ENCODE data around the gene DNAH14.
"Not testable (repeated sequence)": the region's sequence is repeated elsewhere in the genome, so short reads cannot be mapped to it uniquely, and the experiment has no call there.

DNAH14 gene

GRCh38 chr1:225329041-225329440, 399.6 kb downstream of the DNAH14 start:
- no peak for DNase-seq
- Histone ChIP-seq H3K27me3 (ENCODE audit: insufficient read depth, low read depth, severe bottlenecking) (no peaks in the 10 kb centered on the region), H3K4me3 (ENCODE audit: low read depth, low read length) (no peak overlapping the region), H3K9me3 (ENCODE audit: severe bottlenecking) (no peaks in the 10 kb centered on the region), H3K36me3 (no peaks in the 10 kb centered on the region), H3K27ac (no peak overlapping the region)
- no peak for TF ChIP-seq CTCF (IDR thresholded peaks at IDR 0.05; ENCODE audit: low read depth, low read length)

- H3K27me3 ChIP-seq (ENCODE audit: insufficient read depth, low read depth, severe bottlenecking); H3K36me3 ChIP-seq; H3K27ac ChIP-seq; H3K4me3 ChIP-seq (ENCODE audit: low read depth, low read length); H3K9me3 ChIP-seq (ENCODE audit: severe bottlenecking); DNase-seq: not testable (repeated sequence)
Observed at GRCh38 chr1:225329996-225330395, 400.5 kb downstream of the DNAH14 start.

- DNase-seq = no peak
- no peak overlapping the region for H3K27ac ChIP-seq
- TF ChIP-seq CTCF (IDR thresholded peaks at IDR 0.05; ENCODE audit: low read depth, low read length) = no peak
- no peaks in the 10 kb centered on the region for H3K27me3 ChIP-seq (ENCODE audit: insufficient read depth, low read depth, severe bottlenecking)
- no peaks in the 10 kb centered on the region for H3K9me3 ChIP-seq (ENCODE audit: severe bottlenecking)
- no peak overlapping the region for H3K4me3 ChIP-seq (ENCODE audit: low read depth, low read length)
- no peaks in the 10 kb centered on the region for H3K36me3 ChIP-seq
Observed at GRCh38 chr1:225332686-225333085, 403.2 kb downstream of the DNAH14 start.

- not testable (repeated sequence) for H3K36me3 ChIP-seq; H3K4me3 ChIP-seq (ENCODE audit: low read depth, low read length); DNase-seq; H3K9me3 ChIP-seq (ENCODE audit: severe bottlenecking); H3K27ac ChIP-seq; H3K27me3 ChIP-seq (ENCODE audit: insufficient read depth, low read depth, severe bottlenecking)
Observed at GRCh38 chr1:225335098-225335778, 405.8 kb downstream of the DNAH14 start.

GRCh38 chr1:225338545-225338944, 409.1 kb downstream of the DNAH14 start:
- no peaks in the 10 kb centered on the region for H3K9me3 ChIP-seq (ENCODE audit: severe bottlenecking)
- H3K27ac ChIP-seq = no peak overlapping the region
- DNase-seq = no peak
- H3K36me3 ChIP-seq = no peaks in the 10 kb centered on the region
- no peak for TF ChIP-seq CTCF (IDR thresholded peaks at IDR 0.05; ENCODE audit: low read depth, low read length)
- no peak overlapping the region for H3K4me3 ChIP-seq (ENCODE audit: low read depth, low read length)
- H3K27me3 ChIP-seq (ENCODE audit: insufficient read depth, low read depth, severe bottlenecking) = no peaks in the 10 kb centered on the region

GRCh38 chr1:225341642-225342041, 412.2 kb downstream of the DNAH14 start:
- Histone ChIP-seq H3K4me3 (ENCODE audit: low read depth, low read length) (no peak overlapping the region), H3K9me3 (ENCODE audit: severe bottlenecking) (no peaks in the 10 kb centered on the region), H3K27me3 (ENCODE audit: insufficient read depth, low read depth, severe bottlenecking) (no peaks in the 10 kb centered on the region), H3K36me3 (no peaks in the 10 kb centered on the region), H3K27ac (no peak overlapping the region)
- DNase-seq = no peak
- no peak for TF ChIP-seq CTCF (IDR thresholded peaks at IDR 0.05; ENCODE audit: low read depth, low read length)

GRCh38 chr1:225342695-225343094, 413.2 kb downstream of the DNAH14 start:
- H3K36me3 ChIP-seq = no peaks in the 10 kb centered on the region
- H3K9me3 ChIP-seq (ENCODE audit: severe bottlenecking) = no peaks in the 10 kb centered on the region
- no peak for TF ChIP-seq CTCF (IDR thresholded peaks at IDR 0.05; ENCODE audit: low read depth, low read length)
- H3K4me3 ChIP-seq (ENCODE audit: low read depth, low read length) = no peak overlapping the region
- H3K27ac ChIP-seq = no peak overlapping the region
- DNase-seq = no peak
- H3K27me3 ChIP-seq (ENCODE audit: insufficient read depth, low read depth, severe bottlenecking) = no peaks in the 10 kb centered on the region
